K562 (cell line): ENCODE data around the gene TRIM71. TPM values are rescaled to one million over a fixed set of nuclear protein-coding genes. Genes with fewer than 3 reads are reported as not detected.
A peak's percentile ranks its signal among the peaks of the same experiment; 100 is the strongest.

Experiments
- CBFA2T2 ChIP-seq: fragments of 450-650 bp; conservative IDR thresholded peaks from 2 replicates; pipeline ENCODE4 v1.6.1; 2017; ENCODE audit warnings: mild to moderate bottlenecking
- CBX3 ChIP-seq, 2 experiments: IDR thresholded peaks; 1 replicate in 1 of 2; 2 replicates in 1 of 2; pipeline ENCODE4 v1.6.1; 2012; ENCODE audit warnings: inconsistent platforms in 2 of 2, low read length in 2 of 2, borderline replicate concordance in 1 of 2, control low read depth in 1 of 2
- CREB5 ChIP-seq: fragments of 250-450 bp; sonication (Bioruptor Pico); IDR thresholded peaks from 2 replicates; pipeline ENCODE4 v1.5.0; 2020; ENCODE audit warnings: mild to moderate bottlenecking
- CREM ChIP-seq: IDR thresholded peaks from 2 replicates; pipeline ENCODE4 v1.6.1; 2014; ENCODE audit warnings: antibody characterized with exemption, low read depth
- DPF2 ChIP-seq: fragments of 450-650 bp; IDR thresholded peaks from 2 replicates; pipeline ENCODE4 v1.6.1; 2016
- E4F1 ChIP-seq: fragments of 250-450 bp; sonication (Bioruptor Pico); IDR thresholded peaks from 2 replicates; pipeline ENCODE4 v1.5.0; 2021; ENCODE audit warnings: mild to moderate bottlenecking, borderline replicate concordance
- FOSL1 ChIP-seq: fragments of 200-800 bp; sonication (Bioruptor generic); conservative IDR thresholded peaks from 2 replicates; pipeline ENCODE4 v1.6.1; 2016; ENCODE audit warnings: missing genetic modification characterization, missing compliant biosample characterization
- HBP1 ChIP-seq: fragments of 450-650 bp; formaldehyde crosslinking; IDR thresholded peaks from 2 replicates; pipeline ENCODE4 v1.4.0; 2022; ENCODE audit warnings: missing genetic modification characterization
- MAX ChIP-seq: sonication (generic); formaldehyde crosslinking; IDR thresholded peaks from 2 replicates; pipeline ENCODE4 v1.9.0; 2022; ENCODE audit warnings: mild to moderate bottlenecking, missing genetic modification reagents
- MBD1 ChIP-seq: fragments of 250-450 bp; sonication (Bioruptor Pico); IDR thresholded peaks from 2 replicates; pipeline ENCODE4 v1.8.0; 2022; ENCODE audit warnings: inconsistent platforms
- MYNN ChIP-seq, 2 experiments: sonication (generic); formaldehyde crosslinking in 1 of 2; IDR thresholded peaks; 2 replicates each; pipeline versions ENCODE4 v1.5.0 to v1.6.1; 2016 to 2020; ENCODE audit warnings: antibody characterized with exemption in 1 of 2, missing genetic modification reagents in 1 of 2
- NFIC ChIP-seq: fragments of 450-650 bp; IDR thresholded peaks from 2 replicates; pipeline ENCODE4 v1.6.1; 2017; ENCODE audit warnings: mild to moderate bottlenecking, inconsistent platforms
- PML ChIP-seq: IDR thresholded peaks from 2 replicates; pipeline ENCODE4 v1.6.1; 2012; ENCODE audit warnings: low read length, inconsistent platforms
- POLR2G ChIP-seq: fragments of 200-400 bp; formaldehyde crosslinking; IDR thresholded peaks from 2 replicates; pipeline ENCODE4 v1.6.1; 2017; ENCODE audit warnings: low read depth, mild to moderate bottlenecking, antibody characterized with exemption, low read length, moderate library complexity
- SAFB2 ChIP-seq: fragments of 200-400 bp; formaldehyde crosslinking; IDR thresholded peaks from 2 replicates; pipeline ENCODE4 v1.6.1; 2018; ENCODE audit warnings: borderline replicate concordance, low read length, low read depth, moderate library complexity; ENCODE audit not compliant: severe bottlenecking
- TRIM28 ChIP-seq: fragments of 450-650 bp; IDR thresholded peaks from 2 replicates; pipeline ENCODE4 v1.6.1; 2017
- ZFP30 ChIP-seq: fragments of 250-450 bp; sonication (Bioruptor Pico); IDR thresholded peaks from 2 replicates; pipeline ENCODE4 v1.8.0; 2022; ENCODE audit warnings: moderate library complexity, mild to moderate bottlenecking, inconsistent platforms, borderline replicate concordance
- ZKSCAN8 ChIP-seq: fragments of 200-800 bp; sonication (Bioruptor generic); IDR thresholded peaks from 2 replicates; pipeline ENCODE4 v1.6.1; 2016; ENCODE audit warnings: missing genetic modification characterization, missing compliant biosample characterization
- ZNF274 ChIP-seq: IDR thresholded peaks from 2 replicates; pipeline ENCODE4 v1.6.1; 2011; ENCODE audit warnings: low read depth, mild to moderate bottlenecking, low read length, moderate library complexity, borderline replicate concordance
- polyA plus RNA-seq, 8 experiments: library from polyadenylated mRNA; depleted of rRNA in 4 of 8; stranded (reverse) in 5 of 8; unstranded in 3 of 8; fragments of >200 nt; fragmentation: Nextera tagmentation in 2 of 8; fragmentation: Illumina TruSeq in 1 of 8; extraction: Ambion mirVana in 2 of 8; extraction: Trizol in 1 of 8; gene quantifications; 2 replicates each; pipeline versions ENCODE4 v1.2.1 to v1.2.3, GENCODE V29; 2011 to 2014; ENCODE audit warnings: inconsistent platforms in 1 of 8, missing spikeins in 1 of 8
- total RNA-seq, 7 experiments: library from RNA; depleted of rRNA in 6 of 7; stranded (reverse); fragments of >200 nt in 6 of 7; fragmentation: Illumina TruSeq in 2 of 7; extraction: Trizol in 2 of 7; gene quantifications; 2 replicates each; pipeline versions ENCODE4 v1.2.1 to v1.2.3, GENCODE V29; 2011 to 2021; ENCODE audit warnings: low replicate concordance in 1 of 7
- TF ChIP-seq, protein P1 (sequence below): fragments of 450-650 bp; IDR thresholded peaks from 2 replicates; pipeline ENCODE4 v1.6.1; 2016; ENCODE audit warnings: low read depth, mild to moderate bottlenecking, moderate library complexity

The TRIM71 gene
- total and polyA plus RNA-seq, 9 of the 15 experiments (the other 6 are each of a cell fraction or from before 2014, with no cell fraction given) = 0.04 to 0.11 TPM; not detected in 7

GRCh38 chr3:32848215-32848614 is 30.4 kb downstream of the TRIM71 start (continued):
- TF ChIP-seq MAX (CRISPR knock-in tag) (no peak), NFIC (peak; percentile 60), DPF2 (peak; percentile 86), TRIM28 (no peak), CREM (peak; percentile 49; the same call in 1 of the 2 replicates), CREB5 (CRISPR knock-in tag) (no peak), FOSL1 (tag) (peak; percentile 83), ZKSCAN8 (CRISPR knock-in tag) (no peak), HBP1 (no peak), MYNN (IDR thresholded peaks at IDR 0.05) (peak; percentile 70; the same call in 1 of the 2 replicates), MYNN (CRISPR knock-in tag; IDR thresholded peaks at IDR 0.05) (no peak), POLR2G (no peak), MBD1 (CRISPR knock-in tag) (no peak), ZNF274 (no peak), PML (peak; percentile 66; the same call in 1 of the 2 replicates), ZFP30 (CRISPR knock-in tag) (no peak), CBFA2T2 (peak; percentile 82), SAFB2 (no peak), CBX3 (IDR thresholded peaks at IDR 0.05; ENCODE audit: borderline replicate concordance in 1 of 2, low read length in 2 of 2) (0 out of 3 replicates have a peak, but pooled peaks of 1 of the 2 experiments have one; percentile 26), E4F1 (CRISPR knock-in tag) (no peak)
- TF ChIP-seq, protein P1, sequence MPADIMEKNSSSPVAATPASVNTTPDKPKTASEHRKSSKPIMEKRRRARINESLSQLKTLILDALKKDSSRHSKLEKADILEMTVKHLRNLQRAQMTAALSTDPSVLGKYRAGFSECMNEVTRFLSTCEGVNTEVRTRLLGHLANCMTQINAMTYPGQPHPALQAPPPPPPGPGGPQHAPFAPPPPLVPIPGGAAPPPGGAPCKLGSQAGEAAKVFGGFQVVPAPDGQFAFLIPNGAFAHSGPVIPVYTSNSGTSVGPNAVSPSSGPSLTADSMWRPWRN = no peak
